ENCODE results near the gene SIDT1.

The SIDT1 gene

GRCh38 chr3:113600418-113601182 is 68.2 kb downstream of the SIDT1 start:
- TF ChIP-seq REST (IDR thresholded peaks at IDR 0.05; ENCODE audit: low read depth) = no peak
- no peak for TF ChIP-seq EGR1 (IDR thresholded peaks at IDR 0.05)
- TF ChIP-seq CEBPB (IDR thresholded peaks at IDR 0.05) = no peak
- no peak for TF ChIP-seq ZBTB7A (IDR thresholded peaks at IDR 0.05; ENCODE audit: low read depth)
- TF ChIP-seq EP300 (IDR thresholded peaks at IDR 0.05; ENCODE audit: borderline replicate concordance) = no peak
- TF ChIP-seq RAD21 (IDR thresholded peaks at IDR 0.05; ENCODE audit: low read depth) = no peak
- TF ChIP-seq TAF1 (IDR thresholded peaks at IDR 0.05; ENCODE audit: low read depth) = no peak
- no peak for TF ChIP-seq USF1 (IDR thresholded peaks at IDR 0.05)
- TF ChIP-seq CREB1 (IDR thresholded peaks at IDR 0.05; ENCODE audit: low read depth) = no peak
- TF ChIP-seq NFIC (IDR thresholded peaks at IDR 0.05) = no peak
- no peak for TF ChIP-seq YY1 (IDR thresholded peaks at IDR 0.05; ENCODE audit: low read depth)
- no peak for TF ChIP-seq TCF12 (IDR thresholded peaks at IDR 0.05; ENCODE audit: low read depth)
- no peak for TF ChIP-seq FOXM1 (IDR thresholded peaks at IDR 0.05; ENCODE audit: borderline replicate concordance, low read depth)
- no peak for TF ChIP-seq TEAD4 (IDR thresholded peaks at IDR 0.05)

GRCh38 chr3:113601240-113601639 is 68.9 kb downstream of the SIDT1 start:
- TF ChIP-seq TAF1 (IDR thresholded peaks at IDR 0.05; ENCODE audit: low read depth) = no peak
- no peak for TF ChIP-seq CREB1 (IDR thresholded peaks at IDR 0.05; ENCODE audit: low read depth)
- no peak for TF ChIP-seq TCF12 (IDR thresholded peaks at IDR 0.05; ENCODE audit: low read depth)
- TF ChIP-seq CEBPB (IDR thresholded peaks at IDR 0.05) = no peak
- TF ChIP-seq RAD21 (IDR thresholded peaks at IDR 0.05; ENCODE audit: low read depth) = no peak
- TF ChIP-seq FOXM1 (IDR thresholded peaks at IDR 0.05; ENCODE audit: borderline replicate concordance, low read depth) = no peak
- TF ChIP-seq NFIC (IDR thresholded peaks at IDR 0.05) = no peak
- no peak for TF ChIP-seq ZBTB7A (IDR thresholded peaks at IDR 0.05; ENCODE audit: low read depth)
- TF ChIP-seq USF1 (IDR thresholded peaks at IDR 0.05) = no peak
- no peak for TF ChIP-seq REST (IDR thresholded peaks at IDR 0.05; ENCODE audit: low read depth)
- no peak for TF ChIP-seq TEAD4 (IDR thresholded peaks at IDR 0.05)
- TF ChIP-seq YY1 (IDR thresholded peaks at IDR 0.05; ENCODE audit: low read depth) = no peak
- TF ChIP-seq EGR1 (IDR thresholded peaks at IDR 0.05) = no peak

- TF ChIP-seq REST (IDR thresholded peaks at IDR 0.05; ENCODE audit: low read depth) = no peak
- TF ChIP-seq ZBTB7A (IDR thresholded peaks at IDR 0.05; ENCODE audit: low read depth) = no peak
- TF ChIP-seq EGR1 (IDR thresholded peaks at IDR 0.05) = no peak
- TF ChIP-seq YY1 (IDR thresholded peaks at IDR 0.05; ENCODE audit: low read depth) = no peak
- no peak for TF ChIP-seq TEAD4 (IDR thresholded peaks at IDR 0.05)
- no peak for TF ChIP-seq TAF1 (IDR thresholded peaks at IDR 0.05; ENCODE audit: low read depth)
- no peak for TF ChIP-seq TCF12 (IDR thresholded peaks at IDR 0.05; ENCODE audit: low read depth)
- TF ChIP-seq USF1 (IDR thresholded peaks at IDR 0.05) = no peak
Measured at GRCh38 chr3:113602256-113602655, 69.9 kb downstream of the SIDT1 start.

GRCh38 chr3:113602836-113603235 is 70.5 kb downstream of the SIDT1 start:
- TF ChIP-seq CEBPB (IDR thresholded peaks at IDR 0.05) = no peak
- TF ChIP-seq MAX (IDR thresholded peaks at IDR 0.05) = no peak
- no peak for TF ChIP-seq ZBTB7A (IDR thresholded peaks at IDR 0.05; ENCODE audit: low read depth)
- TF ChIP-seq USF1 (IDR thresholded peaks at IDR 0.05) = no peak
- no peak for TF ChIP-seq NFIC (IDR thresholded peaks at IDR 0.05)
- TF ChIP-seq YY1 (IDR thresholded peaks at IDR 0.05; ENCODE audit: low read depth) = no peak
- no peak for TF ChIP-seq CREB1 (IDR thresholded peaks at IDR 0.05; ENCODE audit: low read depth)
- TF ChIP-seq TEAD4 (IDR thresholded peaks at IDR 0.05) = no peak
- TF ChIP-seq EP300 (IDR thresholded peaks at IDR 0.05; ENCODE audit: borderline replicate concordance) = no peak
- no peak for TF ChIP-seq FOXM1 (IDR thresholded peaks at IDR 0.05; ENCODE audit: borderline replicate concordance, low read depth)
- no peak for TF ChIP-seq REST (IDR thresholded peaks at IDR 0.05; ENCODE audit: low read depth)
- no peak for TF ChIP-seq EGR1 (IDR thresholded peaks at IDR 0.05)
- no peak for TF ChIP-seq RAD21 (IDR thresholded peaks at IDR 0.05; ENCODE audit: low read depth)
- no peak for TF ChIP-seq TCF12 (IDR thresholded peaks at IDR 0.05; ENCODE audit: low read depth)
- TF ChIP-seq TAF1 (IDR thresholded peaks at IDR 0.05; ENCODE audit: low read depth) = no peak
